ENCODE results near the gene CNTNAP1. TPM values are rescaled to one million over a fixed set of nuclear protein-coding genes. Genes with fewer than 3 reads are reported as not detected.

CNTNAP1 gene
- total RNA-seq, 1 donor from 2014 or later, result 8.3 TPM

GRCh38 chr17:42670789-42671657 is 11.3 kb upstream of the CNTNAP1 start:
- DNase-seq, result no peak

DNA sequence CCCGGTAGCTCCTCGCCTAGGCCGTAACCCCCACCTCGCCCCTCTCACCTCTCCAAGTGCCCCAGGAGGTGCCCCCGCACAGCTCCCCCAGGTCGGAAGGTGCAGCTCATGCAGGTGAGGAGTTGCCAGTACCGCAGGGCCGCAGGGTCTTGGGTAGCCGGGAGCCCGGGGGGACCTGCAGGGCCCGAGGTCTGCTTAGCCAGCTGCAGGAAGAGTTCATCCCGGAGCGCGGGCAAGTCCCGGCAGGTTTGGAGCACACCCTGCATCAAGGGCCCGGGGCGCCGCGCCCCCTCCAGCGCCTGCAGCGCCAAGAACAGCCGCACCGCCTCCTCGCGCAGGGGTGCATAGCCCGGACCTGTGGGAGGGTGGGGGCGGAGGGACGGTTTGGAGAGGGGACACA is 10.3 kb upstream of the CNTNAP1 start:
- DNase-seq, result no peak

DNA sequence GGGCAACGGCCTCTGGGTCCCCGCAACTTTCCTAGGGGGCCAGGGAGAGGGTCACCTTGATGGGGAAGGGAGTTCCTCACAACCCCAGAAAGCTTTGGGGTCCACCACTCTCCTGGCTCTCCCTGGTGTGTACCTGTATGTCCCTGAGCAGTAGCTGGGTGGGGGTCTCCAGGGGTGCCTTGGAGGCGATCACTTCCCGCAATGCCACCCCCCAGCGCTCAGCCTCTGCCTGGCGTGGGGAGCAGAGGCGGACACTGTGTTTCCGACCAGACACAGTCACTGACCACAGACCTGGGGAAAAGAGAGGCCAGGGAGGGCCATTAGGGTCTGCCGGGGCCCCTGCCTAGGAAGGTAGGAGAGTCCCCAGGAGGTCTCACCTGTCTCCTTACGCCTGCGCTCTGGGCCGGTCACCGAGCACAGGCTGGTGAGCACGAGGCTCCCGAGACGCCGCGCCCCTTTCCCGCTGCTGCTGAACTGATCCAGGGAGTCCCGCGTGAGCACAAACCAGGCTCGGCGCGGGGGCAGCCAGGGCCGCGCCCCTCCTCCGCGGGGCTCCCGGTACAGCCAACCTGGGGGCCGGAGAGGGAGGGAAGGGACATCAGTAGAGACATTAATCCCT is 9.0 kb upstream of the CNTNAP1 start:
- no peak for DNase-seq

DNA sequence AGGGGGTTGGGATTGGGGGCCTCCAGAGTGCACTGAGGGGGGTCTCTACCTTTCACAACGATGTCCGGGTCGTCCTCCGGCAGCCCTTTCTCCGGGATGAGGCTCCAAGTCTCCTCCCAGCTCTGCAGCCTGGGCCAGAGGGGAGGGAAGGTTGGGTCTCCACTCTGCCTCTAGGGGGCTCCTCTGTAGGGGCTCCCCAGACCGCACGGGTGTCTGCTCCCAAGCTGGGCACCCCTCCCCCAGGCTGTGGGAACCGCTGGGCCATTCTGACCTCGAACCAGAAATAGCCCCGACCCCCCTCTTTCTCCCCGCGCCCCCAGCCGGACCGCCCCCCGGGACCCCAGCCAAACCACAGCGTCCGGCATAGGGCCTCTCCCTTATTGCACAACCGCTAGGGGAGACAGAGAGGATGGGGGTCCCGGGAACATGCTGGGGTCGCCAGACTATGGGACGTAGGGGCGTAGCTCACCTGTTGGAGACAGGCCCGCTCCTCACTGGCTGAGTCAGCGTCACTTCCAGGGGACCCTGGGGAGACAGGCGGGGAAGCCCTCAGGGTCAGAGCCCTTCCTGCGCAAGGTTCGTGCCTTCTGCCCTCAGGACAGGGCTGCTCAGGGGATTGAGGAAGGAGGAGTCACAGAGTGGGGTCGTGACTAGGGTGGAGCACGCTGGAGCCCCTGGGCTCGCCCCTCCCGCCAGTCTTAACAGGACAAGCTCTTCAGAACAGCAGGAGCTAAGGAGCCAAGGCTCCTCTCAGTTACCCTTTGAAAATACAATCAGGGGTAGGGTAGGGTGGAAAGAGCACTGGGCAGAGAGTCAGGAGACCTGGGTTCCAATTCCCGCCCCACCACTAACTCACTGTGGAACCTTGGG is 8.2 kb upstream of the CNTNAP1 start:
- no peak for DNase-seq

DNA sequence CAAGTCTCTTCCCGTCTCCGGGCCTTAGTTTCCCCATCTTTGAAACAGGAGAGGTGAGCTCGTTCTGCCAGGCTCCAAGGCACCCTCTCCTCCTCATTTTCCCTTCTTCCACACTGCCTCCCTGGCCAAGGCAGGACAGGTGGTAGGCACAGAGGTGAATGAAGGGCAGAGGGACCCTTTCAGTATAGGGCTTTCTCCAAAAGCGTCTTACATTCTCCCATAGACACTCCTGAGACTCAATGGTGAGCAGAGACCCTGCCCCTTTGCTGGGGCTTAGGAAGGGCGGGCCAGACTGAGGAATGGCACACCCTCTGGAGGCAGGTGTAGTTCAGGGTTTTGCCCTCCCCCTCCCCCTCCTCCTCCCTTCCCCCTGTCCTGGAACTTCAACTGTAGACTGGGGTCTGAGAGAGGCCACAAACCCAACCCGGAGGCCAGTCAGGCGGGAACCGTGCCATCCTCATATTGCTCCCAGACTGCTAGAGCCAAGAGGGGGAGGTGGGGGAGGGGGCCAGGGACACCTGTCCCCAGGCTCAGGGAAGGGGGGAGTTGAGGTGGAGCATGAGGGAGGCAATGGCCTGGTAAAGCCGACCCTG is 7.5 kb upstream of the CNTNAP1 start:
- no peak for DNase-seq

GRCh38 chr17:42675348-42675964 is 6.9 kb upstream of the CNTNAP1 start:
- no peak for DNase-seq

- no peak for DNase-seq
Measured at GRCh38 chr17:42675965-42676423, 6.3 kb upstream of the CNTNAP1 start.

- DNase-seq, result no peak
Measured at GRCh38 chr17:42676424-42677011, 5.8 kb upstream of the CNTNAP1 start, which contains the start of gene PLEKHH3. PLEKHH3 (minus strand) TSS chr17:42676994; CDS start chr17:42676563, 431 bp downstream.

DNA sequence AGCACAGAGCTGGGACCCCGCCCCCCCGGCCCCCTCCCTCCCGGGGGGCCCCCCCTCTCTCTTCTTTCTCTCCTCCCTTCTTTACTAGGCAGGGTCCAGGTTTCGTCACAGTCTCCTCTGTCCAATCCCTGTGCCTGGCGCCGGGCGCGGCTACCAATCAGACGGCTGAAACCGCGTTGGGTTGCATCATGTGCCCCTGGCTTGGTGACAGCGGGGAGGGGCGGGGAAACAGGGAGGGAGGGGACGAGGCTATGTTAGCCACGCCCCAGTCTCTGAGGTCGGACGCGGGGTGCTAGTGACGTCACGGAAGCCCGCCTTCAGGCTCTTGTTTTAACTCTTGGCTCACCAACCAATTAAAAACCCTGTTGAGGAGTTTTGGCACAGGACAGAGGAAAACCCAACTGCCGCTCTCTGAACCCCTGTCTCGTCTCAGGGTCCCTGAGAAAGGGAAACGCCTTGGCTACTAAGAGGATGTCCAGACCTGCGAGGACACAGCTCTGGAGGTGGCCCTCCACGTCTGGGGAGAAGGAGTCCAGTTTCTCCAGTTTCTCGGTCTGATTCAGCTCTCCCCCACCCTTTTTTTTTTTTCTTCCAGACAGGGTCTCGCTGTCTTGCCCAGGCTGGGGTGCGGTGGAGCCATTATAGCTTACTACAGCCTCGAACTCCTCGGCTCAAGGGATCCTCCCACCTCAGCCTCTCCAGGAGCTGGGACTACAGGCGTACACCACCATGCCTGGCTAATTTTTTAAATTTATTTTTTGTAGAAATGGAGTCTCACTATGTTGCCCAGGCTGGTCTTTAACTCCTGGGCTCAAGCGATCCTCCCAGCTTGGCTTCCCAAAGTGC is 5.1 kb upstream of the CNTNAP1 start:
- DNase-seq, result peak; percentile 100

DNA sequence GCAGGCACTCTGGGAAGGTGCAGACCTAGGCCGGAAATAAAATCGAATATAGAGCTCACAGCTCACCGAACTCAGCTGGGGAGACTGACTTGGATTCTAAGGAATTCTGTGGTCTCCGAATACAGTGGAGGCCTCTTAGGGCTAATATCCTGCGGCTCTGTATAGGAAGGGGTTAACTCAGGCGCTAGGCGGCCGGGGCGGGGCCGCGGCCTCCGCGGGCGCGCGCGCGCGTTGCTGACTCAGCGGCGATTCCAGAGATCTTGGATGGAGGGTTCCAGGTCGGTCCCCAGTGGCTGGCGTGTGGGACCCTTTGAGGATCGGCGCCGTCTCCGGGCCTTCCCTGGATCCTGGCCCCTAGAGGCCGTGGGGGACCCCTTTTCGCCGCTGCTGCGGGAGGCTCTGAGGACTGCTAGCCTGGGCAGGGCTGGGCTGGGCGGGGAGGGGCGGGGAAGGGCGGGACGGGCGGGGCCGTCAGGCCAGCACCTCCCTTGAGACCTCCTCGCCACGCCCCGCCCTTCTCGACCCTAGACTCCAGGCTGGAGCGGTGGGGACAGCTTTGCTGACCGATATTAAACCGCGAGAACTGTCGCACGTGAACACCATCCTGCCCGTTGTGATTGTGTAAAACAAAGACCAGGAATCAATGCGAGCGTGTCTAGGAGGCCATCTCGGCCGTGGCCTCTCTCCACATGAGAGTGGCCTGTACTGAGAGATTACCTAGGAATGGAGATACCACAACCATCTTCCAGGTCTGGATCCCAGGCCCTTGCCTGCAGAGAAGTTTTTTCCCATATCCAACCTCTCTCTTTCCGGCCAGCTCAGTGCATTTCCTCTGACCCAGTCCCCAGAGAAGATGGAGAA is 4.2 kb upstream of the CNTNAP1 start:
- peak; percentile 75 for DNase-seq

DNA sequence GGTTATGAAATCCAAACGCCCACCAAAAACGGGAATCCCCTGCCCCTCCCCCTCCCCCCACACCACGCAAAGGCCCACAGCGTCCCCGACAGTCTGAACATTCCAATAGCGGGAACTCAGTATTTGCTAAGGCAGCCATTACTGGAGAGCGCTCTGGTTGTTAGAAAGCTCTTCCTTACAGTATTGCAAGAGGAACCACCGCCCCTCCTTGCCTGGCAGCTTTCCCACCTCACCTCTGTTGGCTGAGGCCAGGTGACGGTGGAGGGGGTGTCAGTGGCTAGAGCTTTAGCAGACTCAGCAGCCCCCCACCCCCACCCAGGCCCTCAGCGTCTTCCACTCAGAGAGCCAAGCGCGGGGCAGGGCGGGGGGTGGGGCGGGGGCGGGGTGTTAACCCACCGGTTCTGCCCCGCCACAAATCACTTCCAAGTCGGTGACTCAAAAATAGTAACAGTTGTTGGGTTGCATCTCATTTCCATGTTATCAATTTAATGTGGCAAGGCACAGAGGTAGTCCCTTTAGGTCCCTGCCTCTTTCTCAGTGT is 3.3 kb upstream of the CNTNAP1 start:
- DNase-seq, result peak; percentile 62

DNA sequence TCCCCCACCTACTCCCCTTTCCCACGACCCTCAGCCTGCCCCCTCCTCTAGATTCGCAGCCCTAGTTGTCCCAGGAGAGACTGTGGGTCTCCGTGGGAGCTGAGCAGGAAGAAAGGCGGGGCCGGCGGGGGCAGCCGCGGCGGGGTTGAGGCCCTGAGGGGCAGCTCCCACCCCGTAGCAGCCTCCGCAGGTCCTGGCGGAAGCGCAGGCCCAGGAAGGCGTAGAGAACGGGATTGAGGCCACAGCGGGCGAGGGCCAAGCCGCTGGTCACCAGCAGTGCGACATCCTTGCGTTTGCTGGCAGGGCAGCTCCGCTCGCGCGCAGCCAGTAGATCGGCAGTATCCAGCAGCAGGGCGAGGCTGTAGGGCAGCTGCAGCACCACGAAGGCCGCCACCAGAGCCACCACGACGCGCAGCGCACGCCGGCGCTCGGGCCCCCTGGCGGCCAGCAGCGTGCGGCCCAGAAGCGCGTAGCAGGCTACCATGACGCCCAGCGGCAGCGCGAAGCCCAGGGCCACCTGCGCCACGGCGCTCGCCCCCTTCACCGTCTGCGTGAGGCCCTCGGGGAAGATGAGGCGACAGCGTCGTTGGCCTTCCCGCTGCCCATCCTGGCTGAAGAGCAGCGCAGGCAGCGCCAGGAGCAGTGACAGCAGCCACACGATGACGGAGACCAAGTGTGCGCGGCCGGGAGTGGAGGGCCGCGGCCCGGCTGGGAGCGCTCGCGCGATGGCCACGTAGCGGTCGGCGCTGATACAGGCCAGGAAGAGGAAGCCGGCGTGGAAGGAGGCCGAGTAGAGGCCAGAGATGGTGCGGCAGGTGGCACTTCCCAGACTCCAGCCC is 2.6 kb upstream of the CNTNAP1 start:
- DNase-seq, result peak; percentile 69

DNA sequence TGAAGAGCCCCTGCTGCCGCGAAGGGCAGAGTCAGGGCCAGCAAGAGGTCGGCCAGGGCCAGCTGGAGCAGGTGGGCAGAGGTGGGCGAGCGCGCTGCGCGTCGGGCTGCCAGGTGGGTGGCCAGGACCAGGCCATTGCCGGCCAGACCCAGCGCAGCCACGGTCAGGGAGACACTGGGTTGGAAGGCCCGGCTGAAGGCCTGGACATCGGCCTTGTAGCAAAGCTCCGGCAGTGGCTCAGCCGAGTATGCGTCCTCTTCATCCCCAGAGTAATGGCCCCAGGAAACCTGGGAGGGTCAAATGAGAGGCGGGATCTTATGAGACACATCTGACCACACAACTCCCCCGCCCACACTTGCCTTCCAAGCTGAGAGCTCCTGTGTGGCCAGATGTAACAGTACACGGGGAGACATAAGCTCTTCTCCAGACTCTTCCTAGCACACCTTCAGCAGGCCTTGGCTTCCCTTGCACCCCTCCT is 2.0 kb upstream of the CNTNAP1 start:
- DNase-seq, result no peak

GRCh38 chr17:42682722-42683403 is 532 bp downstream of the CNTNAP1 start:
- DNase-seq, result peak; percentile 70

DNA sequence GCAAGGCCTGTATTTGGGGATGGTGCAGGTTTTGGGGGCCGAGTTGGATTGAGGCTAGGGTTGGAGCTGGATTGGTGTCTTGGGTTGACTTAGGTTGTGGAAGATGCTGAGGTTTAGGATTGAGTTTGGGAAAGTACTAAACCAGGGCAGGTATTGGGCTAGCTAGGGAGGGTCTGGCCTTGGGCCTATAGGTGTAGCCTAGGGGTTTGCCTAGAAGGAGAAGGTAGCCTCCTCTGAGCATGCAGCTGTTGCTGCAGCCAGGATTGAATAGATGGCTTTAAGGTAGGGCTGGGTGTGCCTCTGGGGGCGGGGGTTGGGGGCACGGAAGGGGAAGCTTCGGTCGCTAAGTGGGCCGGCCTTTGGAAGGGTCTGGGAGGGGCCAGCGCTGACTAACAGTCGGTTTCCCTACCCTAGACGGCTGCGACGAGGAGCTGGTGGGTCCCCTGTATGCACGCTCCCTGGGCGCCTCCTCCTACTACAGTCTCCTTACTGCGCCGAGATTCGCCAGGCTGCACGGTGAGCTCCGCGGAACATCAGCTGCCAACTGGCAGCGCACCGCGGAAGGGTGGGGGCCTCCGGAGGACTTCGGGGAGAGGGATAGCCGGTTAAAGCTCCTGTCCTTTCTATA is 1.2 kb downstream of the CNTNAP1 start:
- DNase-seq, result no peak

DNA sequence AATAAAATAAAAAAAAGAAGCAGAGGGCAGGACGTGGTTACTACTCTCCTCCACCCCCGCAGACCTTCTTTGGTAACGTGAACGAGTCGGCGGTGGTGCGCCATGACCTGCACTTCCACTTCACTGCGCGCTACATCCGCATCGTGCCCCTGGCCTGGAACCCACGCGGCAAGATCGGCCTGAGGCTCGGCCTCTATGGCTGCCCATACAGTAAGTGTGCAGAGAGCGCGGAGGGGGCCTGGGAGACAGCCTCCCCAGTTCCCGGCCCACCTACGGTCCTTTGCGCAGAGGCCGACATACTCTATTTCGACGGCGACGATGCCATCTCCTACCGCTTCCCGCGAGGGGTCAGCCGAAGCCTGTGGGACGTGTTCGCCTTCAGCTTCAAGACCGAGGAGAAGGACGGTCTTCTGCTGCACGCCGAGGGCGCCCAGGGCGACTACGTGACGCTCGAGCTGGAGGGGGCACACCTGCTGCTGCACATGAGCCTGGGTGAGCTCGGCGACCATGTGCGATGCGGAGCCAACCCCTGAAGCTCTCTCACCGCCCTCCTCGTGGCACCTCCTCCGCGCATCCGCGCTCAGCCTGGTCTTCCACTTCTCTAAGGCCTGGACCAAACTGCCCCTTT is 2.7 kb downstream of the CNTNAP1 start:
- no peak for DNase-seq

Data from skin of body (tissue), 2 donors.